Stimulated activated naive CD4-positive, alpha-beta T cell treated with Interleukin-2 at 50 U/mL for 16 hours (primary cell): ENCODE data around the gene CRYZL1.

Experiments used
- DNase-seq: peaks from one replicate; lab custom pipeline; 2025; lab: John Stamatoyannopoulos, UW

The CRYZL1 gene

DNA sequence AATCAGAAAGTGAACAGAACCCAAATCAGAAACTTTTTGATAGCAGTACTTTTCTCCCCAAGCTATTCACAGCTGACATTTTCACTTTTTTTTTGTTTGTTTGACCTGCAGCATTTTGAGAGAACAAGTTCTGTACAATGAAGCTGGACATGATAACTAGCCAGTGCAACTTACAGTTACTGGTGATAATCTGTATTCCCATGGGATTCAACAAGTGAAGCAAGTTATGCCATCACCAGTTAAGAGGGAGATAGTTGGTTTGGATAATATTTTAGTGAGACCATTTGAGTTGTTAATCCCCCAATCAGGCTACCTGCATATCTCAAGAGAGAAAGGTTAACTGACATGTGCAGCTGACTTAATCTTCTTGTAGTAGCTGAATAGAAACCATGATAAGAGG lies 80.6 kb downstream of the CRYZL1 start:
- DNase-seq: no peak

GRCh38 chr21:33559813-33560212 lies 81.7 kb downstream of the CRYZL1 start:
- DNase-seq: no peak

- no peak for DNase-seq
These were observed 82.6 kb downstream of the CRYZL1 start for GRCh38 chr21:33558777-33559421.

DNA sequence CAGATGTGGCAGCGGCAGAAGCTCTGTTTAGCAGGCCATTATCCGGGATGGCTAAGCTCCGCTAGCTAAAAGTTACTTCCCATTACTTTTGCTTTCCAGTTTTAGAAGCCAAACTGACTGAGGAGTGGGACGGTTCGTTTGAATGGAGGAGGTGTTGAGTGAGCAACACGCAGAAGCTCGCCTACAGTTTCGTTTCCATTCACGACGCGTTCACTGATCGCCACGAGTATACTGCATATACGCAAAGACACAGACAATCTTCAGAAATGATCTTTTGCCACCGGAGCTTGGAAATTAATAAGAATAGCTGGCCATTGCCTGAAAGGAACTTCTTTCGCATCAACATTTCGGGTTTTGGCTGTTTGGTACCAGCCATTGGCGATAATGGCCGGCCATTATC lies 84.1 kb downstream of the CRYZL1 start:
- DNase-seq: no peak

- no peak for DNase-seq
These were observed 86.6 kb downstream of the CRYZL1 start for GRCh38 chr21:33554982-33555344.

DNA sequence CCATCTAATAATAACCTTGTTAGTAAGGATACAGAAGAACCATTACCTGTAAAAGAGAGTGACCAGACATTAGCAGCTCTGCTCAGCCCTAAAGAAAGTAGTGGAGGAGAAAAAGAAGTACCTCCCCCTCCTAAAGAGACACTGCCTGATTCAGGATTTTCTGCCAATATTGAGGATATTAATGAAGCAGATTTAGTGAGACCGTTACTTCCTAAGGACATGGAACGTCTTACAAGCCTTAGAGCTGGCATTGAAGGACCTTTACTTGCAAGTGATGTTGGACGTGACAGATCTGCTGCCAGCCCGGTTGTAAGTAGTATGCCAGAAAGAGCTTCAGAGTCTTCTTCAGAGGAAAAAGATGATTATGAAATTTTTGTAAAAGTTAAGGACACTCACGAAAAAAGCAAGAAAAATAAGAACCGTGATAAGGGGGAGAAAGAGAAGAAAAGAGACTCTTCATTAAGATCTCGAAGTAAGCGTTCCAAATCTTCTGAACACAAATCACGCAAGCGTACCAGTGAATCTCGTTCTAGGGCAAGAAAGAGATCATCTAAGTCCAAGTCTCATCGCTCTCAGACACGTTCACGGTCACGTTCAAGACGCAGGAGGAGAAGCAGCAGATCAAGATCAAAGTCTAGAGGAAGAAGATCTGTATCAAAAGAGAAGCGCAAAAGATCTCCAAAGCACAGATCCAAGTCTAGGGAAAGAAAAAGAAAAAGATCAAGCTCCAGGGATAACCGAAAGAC lies 87.1 kb downstream of the CRYZL1 start:
- DNase-seq: no peak

GRCh38 chr21:33552999-33553598 lies 88.4 kb downstream of the CRYZL1 start:
- DNase-seq: no peak

GRCh38 chr21:33552093-33552998 lies 89.2 kb downstream of the CRYZL1 start:
- DNase-seq: no peak

GRCh38 chr21:33551664-33552063 lies 89.9 kb downstream of the CRYZL1 start:
- DNase-seq: no peak

DNA sequence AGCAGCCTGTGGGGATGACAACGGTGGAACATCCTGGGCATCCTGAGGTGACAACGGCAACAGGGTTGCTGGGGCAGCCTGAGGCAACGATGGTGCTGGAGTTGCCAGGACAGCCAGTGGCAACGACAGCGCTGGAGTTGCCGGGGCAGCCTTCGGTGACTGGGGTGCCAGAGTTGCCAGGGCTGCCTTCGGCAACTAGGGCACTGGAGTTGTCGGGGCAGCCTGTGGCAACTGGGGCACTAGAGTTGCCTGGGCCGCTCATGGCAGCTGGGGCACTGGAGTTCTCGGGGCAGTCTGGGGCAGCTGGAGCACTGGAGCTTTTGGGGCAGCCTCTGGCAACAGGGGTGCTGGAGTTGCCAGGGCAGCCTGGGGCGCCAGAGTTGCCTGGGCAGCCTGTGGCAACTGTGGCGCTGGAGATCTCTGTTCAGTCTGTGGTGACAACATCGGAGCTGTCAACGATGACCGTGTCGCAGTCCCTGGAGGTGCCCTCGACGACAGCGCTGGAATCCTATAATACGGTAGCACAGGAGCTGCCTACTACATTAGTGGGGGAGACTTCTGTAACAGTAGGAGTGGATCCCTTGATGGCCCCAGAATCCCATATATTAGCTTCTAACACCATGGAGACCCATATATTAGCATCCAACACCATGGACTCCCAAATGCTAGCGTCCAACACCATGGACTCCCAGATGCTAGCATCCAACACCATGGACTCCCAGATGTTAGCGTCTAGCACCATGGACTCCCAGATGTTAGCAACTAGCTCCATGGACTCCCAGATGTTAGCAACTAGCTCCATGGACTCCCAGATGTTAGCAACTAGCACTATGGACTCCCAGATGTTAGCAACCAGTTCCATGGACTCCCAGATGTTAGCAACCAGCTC lies 90.5 kb downstream of the CRYZL1 start:
- no peak for DNase-seq

DNA sequence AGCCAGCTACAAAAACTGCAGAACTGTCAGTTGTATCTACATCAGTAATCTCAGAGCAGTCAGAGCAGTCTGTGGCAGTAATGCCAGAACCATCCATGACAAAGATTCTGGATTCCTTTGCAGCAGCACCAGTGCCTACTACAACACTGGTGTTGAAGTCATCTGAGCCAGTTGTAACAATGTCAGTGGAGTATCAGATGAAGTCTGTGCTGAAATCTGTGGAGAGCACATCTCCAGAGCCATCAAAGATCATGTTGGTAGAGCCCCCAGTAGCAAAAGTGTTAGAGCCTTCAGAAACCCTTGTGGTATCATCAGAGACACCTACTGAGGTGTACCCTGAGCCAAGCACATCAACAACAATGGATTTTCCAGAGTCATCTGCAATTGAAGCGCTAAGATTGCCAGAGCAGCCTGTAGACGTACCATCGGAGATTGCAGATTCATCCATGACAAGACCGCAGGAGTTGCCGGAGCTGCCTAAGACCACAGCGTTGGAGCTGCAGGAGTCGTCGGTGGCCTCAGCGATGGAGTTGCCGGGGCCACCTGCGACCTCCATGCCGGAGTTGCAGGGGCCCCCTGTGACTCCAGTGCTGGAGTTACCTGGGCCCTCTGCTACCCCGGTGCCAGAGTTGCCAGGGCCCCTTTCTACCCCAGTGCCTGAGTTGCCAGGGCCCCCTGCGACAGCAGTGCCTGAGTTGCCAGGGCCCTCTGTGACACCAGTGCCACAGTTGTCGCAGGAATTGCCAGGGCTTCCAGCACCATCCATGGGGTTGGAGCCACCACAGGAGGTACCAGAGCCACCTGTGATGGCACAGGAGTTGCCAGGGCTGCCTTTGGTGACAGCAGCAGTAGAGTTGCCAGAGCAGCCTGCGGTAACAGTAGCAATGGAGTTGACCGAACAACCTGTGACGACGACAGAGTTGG lies 91.4 kb downstream of the CRYZL1 start:
- DNase-seq: no peak

DNA sequence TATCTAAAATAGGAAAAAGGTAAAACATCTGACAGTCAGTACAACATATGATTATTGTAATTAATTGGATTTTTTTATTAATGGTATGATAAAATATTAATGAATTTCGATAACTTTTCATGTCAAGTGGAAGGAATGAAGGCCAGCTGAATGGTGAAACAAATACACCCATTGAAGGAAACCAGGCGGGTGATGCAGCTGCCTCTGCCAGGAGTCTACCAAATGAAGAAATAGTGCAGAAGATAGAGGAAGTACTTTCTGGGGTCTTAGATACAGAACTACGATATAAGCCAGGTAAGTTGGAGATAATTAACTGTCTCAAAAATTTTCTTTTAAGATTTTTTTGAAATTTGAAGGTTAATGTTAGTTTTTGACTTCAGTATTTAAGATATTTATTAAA lies 95.5 kb downstream of the CRYZL1 start:
- DNase-seq: no peak

- DNase-seq: no peak
These were observed 96.9 kb downstream of the CRYZL1 start for GRCh38 chr21:33544451-33545195.

DNA sequence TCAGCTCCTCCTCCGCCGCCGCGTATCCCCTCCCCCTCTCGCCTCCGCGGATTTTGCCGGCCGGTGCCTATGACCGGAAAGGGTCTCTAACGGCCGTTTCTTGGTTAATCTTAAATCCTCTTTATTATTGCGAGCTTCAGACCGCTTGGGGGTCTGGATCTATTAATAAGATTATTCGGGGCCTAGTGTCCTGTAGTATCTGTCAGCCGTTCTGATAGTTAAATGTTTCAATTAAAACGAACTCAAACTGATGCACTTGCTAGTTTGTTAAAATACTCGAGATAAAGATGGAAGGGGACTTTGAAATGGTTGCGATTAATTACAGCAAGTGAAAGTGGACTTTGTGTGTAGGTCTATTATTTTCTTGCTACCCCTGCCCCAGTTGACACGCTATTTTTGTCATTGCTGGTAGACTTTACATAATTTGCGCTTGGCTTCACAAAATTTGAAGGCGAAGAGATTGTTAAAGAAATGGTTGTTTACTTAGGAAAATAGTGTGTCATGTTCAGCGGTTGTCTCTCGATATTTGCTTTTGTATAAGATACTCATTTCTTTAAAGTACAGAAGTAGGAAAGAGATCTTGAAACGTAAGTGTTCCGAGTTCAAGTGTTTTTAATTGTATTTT lies 97.9 kb downstream of the CRYZL1 start:
- DNase-seq: no peak

DNA sequence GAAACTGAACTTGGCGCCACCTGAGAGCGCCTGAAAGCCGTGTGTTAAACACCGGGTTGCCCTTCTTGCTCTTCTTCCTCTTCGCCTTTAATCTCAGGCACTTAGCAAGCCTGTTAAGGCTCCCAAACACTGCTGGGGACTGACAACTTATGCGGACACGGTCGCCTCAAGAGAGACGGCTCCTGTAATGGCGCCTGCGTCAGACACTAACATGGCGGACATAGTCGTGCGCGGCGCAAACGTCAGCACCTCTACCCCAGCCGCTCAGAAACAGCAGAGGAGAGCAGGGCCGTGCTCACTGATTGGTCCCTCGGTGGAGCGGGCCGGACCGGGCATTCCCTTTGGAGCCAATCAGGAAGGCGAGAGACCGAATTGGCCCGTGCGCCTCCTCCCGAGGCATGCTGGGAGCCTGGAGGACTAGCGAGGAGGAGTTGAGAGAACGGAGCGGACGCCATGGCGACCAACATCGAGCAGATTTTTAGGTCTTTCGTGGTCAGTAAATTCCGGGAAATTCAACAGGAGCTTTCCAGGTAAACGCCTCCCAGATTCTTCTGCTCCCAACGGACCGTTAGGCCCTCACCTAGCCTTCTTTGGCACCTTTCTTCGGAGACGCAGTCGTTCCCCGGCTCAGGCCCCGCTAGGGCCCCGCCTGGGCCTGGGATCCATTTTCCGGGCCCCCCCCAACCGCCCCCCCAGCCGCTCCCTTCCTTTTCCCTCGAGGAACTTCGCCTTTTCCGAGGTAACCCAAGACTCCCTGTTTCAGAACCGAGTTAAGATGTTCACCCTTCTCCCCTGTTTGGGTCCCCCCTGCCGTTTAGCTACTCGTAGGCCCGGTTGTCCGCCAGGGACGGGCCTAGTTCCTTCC lies 98.7 kb downstream of the CRYZL1 start, which contains the start of gene SON:
Gene SON, plus strand, starts transcription at position 399 of the 865 bp plus-strand sequence. Its CDS starts 55 bp downstream, at position 454.
- DNase-seq: peak; percentile 97

GRCh38 chr21:33541756-33542639 lies 99.5 kb downstream of the CRYZL1 start, which contains the start of gene GART:
TSS of gene GART (minus strand) at chr21:33542117. CDS start at chr21:33539315, 2,802 bp downstream.
- peak; percentile 82 for DNase-seq
